Activated CD8-positive, alpha-beta memory T cell treated with anti-CD3 and anti-CD28 coated beads for 36 hours (primary cell): ENCODE results near the gene RASIP1. TPM values are rescaled to one million over a fixed set of nuclear protein-coding genes. Genes with fewer than 3 reads are reported as not detected.

Experiments used
- CTCF ChIA-PET: fragments of 350-600 bp; sonication (Branson Sonifier 250); formaldehyde crosslinking; loops from one replicate; lab custom pipeline; 2021; ENCODE audit warnings: antibody characterized with exemption; lab: Charles Lee
- POLR2A ChIA-PET: fragments of 350-600 bp; sonication (Branson Sonifier 250); formaldehyde crosslinking; loops from one replicate; lab custom pipeline; 2021; ENCODE audit warnings: antibody characterized with exemption; lab: Charles Lee
- total RNA-seq, 2 experiments: library from RNA; stranded (reverse); gene quantifications; one replicate each; pipeline ENCODE4 v1.2.3, GENCODE V29; 2021

Gene RASIP1
- total RNA-seq, 2 experiments from 2014 or later: 0.19 to 0.63 TPM

DNA sequence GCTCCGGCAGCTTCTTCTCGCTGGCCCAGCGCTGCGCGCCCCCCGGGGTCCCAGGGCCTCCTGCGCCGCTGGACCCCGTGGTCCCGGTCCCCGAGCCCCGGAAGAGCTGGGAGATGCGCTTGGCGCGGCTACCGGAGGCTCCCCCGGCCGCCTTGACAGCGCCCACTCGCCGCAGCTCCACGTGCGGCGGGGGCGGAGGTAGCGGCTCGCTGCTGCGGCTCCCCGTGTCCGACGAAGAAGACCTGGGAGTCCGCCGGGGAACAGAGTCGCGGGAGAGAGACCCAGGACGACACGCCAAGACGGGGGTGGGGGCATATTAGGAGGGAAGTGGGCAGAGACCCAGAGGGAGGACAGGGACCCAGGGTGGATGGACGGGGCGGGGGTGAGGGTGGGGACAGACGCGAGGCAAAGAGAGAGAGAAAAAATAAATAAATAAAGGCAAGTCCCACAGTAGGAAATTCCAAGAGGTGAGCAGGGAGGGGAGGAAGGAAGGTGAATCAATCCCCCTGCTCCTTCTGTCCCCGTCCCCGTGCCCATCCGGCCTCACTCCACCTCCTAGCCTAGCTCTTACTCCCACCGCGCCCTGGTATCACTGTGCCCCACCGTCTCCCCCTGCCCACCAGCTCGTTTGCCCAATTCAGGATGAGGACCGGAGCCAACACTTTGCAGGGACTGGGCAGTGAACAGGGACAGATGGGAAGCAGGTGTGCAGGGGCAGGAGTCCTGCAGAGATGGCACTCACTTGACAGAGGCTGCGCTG is 826 bp downstream of the RASIP1 start:
- POLR2A ChIA-PET: interaction anchor here (1.6 kb wide), 1 partner anchor 121 kb away, joined by 4 read pairs; the partner anchor contains the start of genes RPL18 and SPHK2

DNA sequence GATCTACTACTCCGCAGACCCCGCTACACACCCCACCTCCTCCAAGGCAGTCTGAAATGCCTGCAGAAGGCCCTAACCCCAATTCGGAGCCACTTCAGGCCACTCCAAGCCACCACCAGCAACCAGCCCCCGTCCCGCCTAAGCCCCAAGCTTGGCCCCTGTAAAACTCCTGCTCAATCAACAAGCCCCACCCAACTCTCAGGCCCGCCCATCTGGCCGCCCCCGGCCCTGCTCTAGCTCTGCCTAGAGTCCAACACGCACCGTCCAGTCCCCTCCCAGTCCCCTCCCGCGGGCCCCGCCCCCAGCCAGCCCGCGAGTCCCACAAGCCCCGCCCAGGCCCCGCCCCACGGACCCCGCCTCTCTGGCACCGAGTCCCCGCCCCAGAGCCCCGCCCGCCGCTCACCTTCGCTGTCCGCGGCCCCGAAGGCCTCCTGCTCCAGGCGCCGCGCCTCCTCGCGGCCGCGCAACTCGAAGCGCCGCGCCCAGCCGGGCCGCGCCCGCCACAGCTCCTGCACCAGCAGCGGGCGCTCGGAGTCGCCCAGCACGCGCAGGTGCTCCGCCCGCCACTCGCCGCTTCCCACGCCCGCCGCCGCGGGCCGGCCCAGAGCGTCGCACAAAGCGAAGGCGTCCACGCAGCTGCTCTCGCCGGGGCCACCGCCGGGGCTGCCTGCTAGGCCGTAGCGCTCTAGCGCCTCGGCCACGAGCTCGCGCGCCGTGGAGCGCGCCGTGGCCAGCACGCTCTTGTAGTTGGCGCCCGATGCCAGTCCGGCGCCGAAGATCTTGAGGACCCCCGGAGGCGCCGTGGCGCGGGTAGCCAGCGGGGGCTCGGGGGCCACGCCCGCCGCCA is 1.6 kb downstream of the RASIP1 start:
- ChIA-PET CTCF (interaction anchor here (0.6 to 2.6 kb wide), 9 partner anchors 9 to 104 kb away, joined by 3 to 8 read pairs (median 5); partner anchors contain the start of genes CA11 and IZUMO1), POLR2A (interaction anchor here (0.6 to 1.6 kb wide), 3 partner anchors 13 to 120 kb away, joined by 3 to 4 read pairs (median 3); partner anchors contain the start of genes RPL18 and SPHK2)

More for the DNA sequence above, 826 bp downstream of the RASIP1 start:
- CTCF ChIA-PET: interaction anchor here (0.9 to 2.6 kb wide), 8 partner anchors 8 to 94 kb away, joined by 3 to 8 read pairs (median 6); partner anchors contain the start of genes CA11 and IZUMO1

DNA sequence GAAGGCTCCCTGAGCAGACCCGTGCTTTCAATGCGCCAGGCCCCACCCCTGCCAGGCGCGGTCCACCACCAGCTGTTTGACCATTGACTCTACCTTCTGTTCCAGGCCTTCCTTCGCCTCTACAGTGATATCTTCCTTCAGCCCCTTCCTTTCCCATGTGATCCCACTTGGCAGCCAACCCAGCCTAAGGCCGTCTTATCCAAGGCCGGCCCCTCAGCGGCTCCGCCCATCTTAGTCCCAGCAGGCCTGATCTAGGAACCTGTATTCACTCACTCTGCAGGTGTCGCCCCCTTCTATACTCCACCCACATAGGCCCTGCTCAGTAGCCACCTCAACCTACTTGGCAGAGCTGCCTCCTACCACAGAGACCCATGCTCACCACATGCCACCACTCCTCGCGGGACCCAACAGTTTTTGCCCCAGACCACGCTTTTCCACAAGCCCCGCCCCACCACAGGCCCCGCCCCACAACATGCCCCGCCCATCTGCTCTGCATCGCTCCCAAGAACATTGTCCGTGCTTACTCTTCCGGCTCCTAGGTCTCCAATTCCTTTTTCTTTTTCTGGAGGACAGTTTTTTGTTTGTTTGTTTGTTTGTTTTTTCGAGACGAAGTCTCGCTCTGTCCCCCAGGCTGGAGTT is 2.9 kb downstream of the RASIP1 start:
- POLR2A ChIA-PET: no interaction called here
- CTCF ChIA-PET: interaction anchor here (2.6 kb wide), 1 partner anchor 12 kb away, joined by 8 read pairs; no protein-coding TSS in a partner anchor

DNA sequence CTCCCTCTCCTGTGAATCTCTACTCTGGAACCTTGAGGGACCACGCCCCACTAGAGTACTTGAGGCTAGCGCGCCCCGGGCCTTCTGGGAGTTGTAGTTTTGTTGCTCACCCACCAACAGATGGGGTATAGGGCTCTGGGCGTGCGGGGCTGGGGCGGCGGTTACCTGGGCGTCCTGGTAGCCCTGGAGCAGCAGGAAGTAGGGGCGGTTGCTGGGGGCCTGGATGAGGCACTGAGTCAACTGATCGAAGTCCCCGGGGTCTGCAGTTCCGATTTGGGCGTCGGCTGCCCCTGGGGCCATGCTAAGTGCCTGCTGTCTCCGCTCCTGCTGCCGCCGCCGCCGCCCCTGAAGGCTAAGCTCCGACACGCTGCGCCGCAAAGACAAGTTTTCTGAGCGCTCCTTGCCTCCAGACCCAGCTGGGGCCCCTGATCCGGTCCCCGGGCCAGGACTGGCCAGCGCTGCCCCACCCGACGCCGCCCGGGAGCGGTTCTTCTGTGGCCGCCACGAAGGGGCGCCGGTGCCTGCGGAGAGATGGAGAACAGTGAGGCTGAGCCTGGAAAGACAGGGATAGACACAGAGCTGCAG is 5.3 kb downstream of the RASIP1 start:
- ChIA-PET POLR2A (no interaction called here), CTCF (no interaction called here)

GRCh38 chr19:48734625-48735024 is 5.8 kb downstream of the RASIP1 start:
- CTCF ChIA-PET: no interaction called here

GRCh38 chr19:48731452-48731851 is 9.0 kb downstream of the RASIP1 start:
- CTCF ChIA-PET: no interaction called here
- POLR2A ChIA-PET: no interaction called here

More at GRCh38 chr19:48734625-48735024, 5.8 kb downstream of the RASIP1 start:
- POLR2A ChIA-PET: interaction anchor here (0.7 kb wide), 1 partner anchor 14 kb away, joined by 6 read pairs; no protein-coding TSS in a partner anchor

DNA sequence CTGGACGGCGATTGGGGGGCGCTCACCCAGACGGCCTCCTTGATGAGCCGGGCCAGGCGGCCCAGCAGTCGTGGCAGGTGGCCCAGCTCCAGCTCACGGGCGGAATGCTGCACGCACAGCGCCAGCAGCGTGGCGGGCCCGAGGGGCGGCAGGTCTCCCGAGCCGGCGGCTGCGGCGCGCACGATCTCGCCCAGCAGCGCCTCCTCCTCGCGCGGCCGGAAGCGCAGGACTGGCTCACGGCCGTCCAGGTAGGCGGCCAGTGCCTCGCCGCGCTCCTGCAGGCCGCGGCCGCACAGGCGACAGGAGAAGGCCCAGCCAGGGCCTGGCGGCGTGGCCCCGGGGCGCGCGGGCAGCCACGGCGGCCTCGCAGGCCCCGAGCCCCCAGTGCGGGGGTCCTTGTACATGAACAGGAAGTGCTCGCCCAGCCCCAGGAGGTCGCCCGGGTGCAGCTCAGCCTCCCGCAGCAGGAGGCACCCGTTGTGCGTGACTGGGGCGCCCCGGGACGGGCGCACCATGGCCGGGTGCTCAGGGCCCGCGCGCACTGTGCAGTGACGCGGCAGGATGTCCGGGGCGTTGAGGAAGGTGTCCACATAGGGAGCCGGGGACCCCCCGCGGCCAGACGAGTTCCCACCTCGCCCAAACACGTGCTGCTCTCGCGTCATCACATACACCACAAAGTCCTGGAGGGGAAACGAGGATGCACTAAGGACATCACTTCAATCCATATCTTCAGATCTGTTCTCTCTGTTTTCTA is 11.3 kb downstream of the RASIP1 start:
- ChIA-PET CTCF (no interaction called here), POLR2A (no interaction called here)

- ChIA-PET POLR2A (no interaction called here), CTCF (interaction anchor here (0.8 kb wide), 1 partner anchor 67 kb away, joined by 3 read pairs; no protein-coding TSS in a partner anchor)
These were observed 13.9 kb downstream of the RASIP1 start for GRCh38 chr19:48726556-48726955.

GRCh38 chr19:48724796-48725753 is 15.3 kb downstream of the RASIP1 start:
- POLR2A ChIA-PET: interaction anchor here (0.7 to 1.2 kb wide), 2 partner anchors 12 to 79 kb away, joined by 4 read pairs; partner anchors contain the start of gene CA11
- CTCF ChIA-PET: interaction anchor here (0.6 to 2.7 kb wide), 2 partner anchors 14 to 358 kb away, joined by 3 to 8 read pairs; no protein-coding TSS in a partner anchor

- ChIA-PET POLR2A (no interaction called here), CTCF (no interaction called here)
These were observed 18.2 kb downstream of the RASIP1 start for GRCh38 chr19:48722196-48722708.

DNA sequence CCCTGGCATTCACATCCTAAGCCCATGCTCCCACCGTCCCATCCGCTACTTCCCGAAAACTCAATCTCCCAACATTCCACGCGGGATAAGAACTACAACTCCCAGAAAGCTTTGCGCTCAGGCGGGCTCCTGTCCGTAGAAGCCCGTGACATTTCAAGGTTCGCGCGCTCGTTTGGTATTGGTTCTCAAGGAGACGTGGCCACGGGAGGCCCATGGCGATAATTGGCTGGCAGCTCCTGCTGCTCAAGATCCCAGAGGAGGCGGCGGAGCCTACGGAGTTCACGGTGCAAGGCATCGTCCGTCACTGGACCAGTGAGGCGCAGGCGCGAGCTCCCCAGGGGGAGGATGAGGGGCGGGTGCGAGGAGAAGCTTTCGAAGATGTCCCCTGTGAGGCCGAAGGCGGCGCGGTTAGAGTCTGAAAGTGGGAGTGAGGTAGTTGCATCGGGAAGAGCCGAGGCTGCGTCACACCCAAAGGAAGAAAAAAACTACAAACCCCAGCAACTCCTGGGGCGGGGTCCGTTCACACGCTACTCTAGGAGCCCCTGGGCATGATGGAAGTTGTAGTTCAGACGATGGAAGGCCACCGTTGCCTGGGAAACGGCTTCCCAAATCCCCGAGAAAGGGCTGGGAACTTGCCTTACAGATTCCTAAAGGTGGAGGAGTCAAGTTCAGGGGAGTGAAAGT is 19.7 kb downstream of the RASIP1 start:
- POLR2A ChIA-PET: interaction anchor here (0.7 to 1.1 kb wide), 2 partner anchors 13 to 102 kb away, joined by 6 read pairs; partner anchors contain the start of gene RPL18
- CTCF ChIA-PET: interaction anchor here (0.8 to 0.9 kb wide), 2 partner anchors 212 to 215 kb away, joined by 3 read pairs; partner anchors contain the start of gene DHDH

GRCh38 chr19:48720251-48720612 is 20.2 kb downstream of the RASIP1 start:
- ChIA-PET POLR2A (no interaction called here), CTCF (interaction anchor here (0.8 to 0.9 kb wide), 2 partner anchors 213 to 214 kb away, joined by 3 read pairs; partner anchors contain the start of gene DHDH)

DNA sequence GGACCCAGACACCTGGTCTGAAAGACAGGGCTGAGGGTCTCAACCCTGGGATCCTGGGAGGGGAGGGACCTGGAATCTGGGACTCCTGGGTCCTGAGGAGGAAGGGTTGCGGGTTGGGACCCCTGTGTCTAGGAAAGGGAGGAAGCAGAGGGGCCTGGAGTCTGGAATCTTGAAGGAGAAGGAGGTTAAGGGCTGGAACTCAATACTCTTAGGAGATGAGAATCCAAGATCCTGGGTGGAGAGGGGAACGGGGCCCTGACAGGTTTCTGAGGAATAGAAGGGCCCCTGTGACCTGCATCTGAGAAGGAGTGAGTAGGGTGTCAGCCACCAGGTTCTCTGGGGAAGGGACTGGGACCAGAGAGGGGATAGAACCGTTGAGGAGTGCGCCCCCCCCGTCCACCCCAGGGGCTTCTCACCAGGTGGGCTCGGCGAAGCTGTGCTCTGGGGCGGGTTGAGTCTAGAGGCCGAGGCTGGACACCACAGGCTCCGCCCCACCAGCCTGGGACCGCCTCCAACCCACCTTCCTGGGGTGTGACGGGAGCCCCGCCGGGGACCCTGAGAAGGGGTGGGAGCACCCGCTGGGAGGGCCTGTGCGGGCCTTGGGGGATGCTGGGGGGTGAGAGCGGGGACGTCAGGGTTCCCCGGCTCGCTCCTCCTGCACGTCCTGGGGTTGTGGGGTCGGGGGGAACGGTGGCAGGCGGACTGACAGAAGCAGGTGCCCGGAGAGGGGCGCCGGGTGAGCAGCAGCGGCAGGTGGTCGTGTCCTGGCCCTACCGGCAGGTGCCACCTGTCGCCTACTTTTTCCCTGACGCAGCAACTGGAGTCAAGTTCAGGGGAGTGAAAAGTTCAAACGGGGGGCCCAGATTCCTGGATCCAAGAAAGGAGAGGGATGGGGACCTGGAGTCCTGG is 20.9 kb downstream of the RASIP1 start, which contains the start of gene MAMSTR:
MAMSTR (minus strand) TSS at position 463 of the 909 bp plus-strand sequence. CDS start 694 bp downstream, outside the sequence.
- CTCF ChIA-PET: interaction anchor here (0.8 kb wide), 1 partner anchor 214 kb away, joined by 3 read pairs; no protein-coding TSS in a partner anchor
- POLR2A ChIA-PET: no interaction called here

- ChIA-PET CTCF (no interaction called here), POLR2A (no interaction called here)
These were observed 21.6 kb downstream of the RASIP1 start for GRCh38 chr19:48718711-48719231.
